NCI-H1417 (cell line): ENCODE data around the gene MPEG1.

ENCODE experiments used
- DNase-seq, 3 experiments: peaks; one replicate each; lab custom pipeline; 2025; lab: John Stamatoyannopoulos, UW

MPEG1 gene

DNA sequence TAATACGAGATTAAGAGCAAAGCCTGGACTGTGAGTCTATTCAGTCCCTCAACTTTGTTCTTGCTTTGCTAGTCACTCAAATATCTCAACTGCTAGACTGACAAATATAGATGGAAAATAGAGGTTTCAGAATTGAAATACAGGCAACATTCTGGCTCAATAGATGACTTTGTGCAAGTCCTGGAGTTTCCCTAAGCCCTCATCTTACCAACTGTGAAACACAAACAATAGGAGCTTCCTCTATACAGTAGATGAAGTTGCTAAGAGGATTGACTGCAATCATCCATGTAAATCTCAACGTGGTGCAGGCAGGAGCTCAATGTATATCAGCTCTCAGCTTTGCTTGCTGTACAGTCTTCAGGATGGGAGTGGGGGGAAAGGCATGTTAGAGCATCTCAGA, 6.2 kb upstream of the MPEG1 start:
- DNase-seq: no peak

DNA sequence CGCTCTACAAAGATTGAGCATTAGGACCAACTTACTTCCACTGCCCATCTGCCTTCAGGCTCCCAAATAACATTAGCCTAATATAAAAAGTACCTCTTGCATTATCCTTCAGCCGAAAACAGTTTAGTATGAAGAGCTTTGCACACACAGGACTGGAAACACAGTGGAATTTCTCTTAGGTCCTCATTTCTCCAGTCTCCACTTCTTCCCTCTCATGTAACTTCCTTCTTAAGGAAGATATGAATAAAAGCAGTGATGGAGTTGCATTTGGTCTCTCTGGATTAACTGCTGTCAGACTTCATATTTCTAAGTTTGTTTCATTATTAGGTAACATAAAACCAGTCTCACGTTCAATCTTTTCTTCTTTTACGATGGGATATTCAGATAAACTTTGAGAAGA, 5.6 kb upstream of the MPEG1 start:
- DNase-seq: no peak

DNA sequence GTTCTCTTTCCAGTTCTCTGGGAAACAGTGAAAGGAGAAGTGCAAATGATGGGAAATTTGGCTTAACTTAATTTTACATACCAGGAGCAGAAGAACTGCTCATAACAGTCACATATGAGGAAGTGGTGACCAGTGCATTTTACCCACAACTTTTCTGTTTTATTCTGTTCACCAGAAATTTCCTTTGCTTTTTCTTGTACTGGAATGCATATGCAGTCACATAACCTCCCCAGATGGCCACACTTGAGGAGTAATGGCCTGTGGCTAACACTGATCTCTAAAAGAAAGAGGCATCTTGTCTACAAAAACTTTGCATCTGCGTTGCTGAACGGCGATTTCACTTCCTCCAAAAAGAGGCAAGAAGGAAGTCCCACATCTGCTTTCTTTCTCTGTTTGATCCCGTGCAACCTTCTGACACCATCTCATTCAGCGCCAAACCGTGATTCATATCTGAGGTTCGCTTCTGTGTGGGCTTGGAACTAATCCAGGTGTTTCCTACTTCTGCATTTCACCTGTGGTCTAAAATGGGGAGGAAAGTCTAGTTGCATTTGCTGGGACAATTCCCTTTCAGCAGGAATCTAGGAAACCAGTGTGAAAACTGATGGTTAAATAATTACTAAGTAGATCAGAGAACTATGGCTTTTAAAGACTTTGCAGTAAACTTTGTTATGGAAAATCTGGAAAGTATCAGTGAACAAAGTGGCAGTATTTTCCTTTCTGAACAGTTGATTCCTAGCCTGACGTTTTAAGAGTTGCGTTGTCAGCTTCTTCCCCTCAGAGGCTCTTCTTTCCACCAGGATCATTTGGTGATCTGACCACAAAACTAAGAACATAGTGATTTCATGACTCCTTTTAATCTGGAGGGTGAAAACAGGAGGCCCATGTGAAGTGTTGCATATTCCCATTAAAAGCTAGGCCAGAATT, 4.2 kb upstream of the MPEG1 start:
- DNase-seq: no peak

DNA sequence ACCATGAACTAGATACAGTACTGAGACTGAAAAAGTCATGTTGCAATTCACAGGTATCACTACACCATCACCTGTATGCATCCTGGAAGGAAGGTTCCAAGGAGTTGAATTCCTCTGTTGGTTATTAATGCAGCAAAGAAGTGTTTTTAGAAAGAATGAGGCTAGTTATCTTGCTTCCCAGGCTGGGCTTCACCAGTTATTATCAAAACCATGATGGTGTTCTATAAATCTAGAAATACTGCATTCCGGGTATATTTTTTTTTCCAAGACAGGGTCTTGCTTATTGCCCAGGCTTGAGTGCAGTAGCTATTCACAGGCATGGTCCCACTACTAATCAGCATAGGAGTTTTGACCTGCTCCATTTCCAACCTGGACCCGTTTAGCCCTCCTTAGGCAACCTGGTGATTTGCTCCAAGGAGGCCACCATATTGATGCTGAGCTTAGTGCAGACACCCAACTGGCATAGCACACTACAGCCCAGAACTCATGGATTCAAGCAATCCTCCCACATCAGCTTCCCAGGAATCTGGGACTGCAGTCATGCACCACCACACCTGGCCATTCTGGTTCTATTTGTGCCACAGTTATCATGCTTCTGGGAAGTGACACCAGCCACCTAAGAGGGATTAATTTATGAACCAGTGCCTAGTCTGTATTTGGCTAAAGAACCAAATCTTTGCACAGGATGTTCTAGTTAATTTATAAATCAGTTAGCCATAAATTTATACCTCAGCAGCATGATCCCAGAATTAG, 1.6 kb upstream of the MPEG1 start:
- DNase-seq: no peak

DNA sequence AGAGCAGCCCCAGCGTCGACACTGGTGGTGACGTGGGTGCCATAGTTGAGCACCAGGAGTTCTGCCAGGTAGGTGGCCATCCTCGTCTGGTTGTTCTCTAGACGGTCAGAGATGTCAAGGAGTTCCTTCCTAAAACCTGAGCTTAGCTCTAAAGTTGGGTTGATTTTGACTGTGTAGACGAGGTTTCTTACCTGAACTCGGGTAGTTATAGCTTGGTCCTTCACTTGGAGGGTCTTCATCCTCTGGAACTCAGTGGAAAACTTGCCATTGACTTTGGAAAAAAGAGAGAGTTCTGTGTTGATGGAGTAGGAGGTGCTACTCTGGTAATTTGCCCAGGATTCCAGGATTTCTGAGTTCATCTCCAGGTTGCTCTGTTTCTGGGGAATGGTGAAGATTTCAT, 505 bp downstream of the MPEG1 start:
- no peak for DNase-seq

DNA sequence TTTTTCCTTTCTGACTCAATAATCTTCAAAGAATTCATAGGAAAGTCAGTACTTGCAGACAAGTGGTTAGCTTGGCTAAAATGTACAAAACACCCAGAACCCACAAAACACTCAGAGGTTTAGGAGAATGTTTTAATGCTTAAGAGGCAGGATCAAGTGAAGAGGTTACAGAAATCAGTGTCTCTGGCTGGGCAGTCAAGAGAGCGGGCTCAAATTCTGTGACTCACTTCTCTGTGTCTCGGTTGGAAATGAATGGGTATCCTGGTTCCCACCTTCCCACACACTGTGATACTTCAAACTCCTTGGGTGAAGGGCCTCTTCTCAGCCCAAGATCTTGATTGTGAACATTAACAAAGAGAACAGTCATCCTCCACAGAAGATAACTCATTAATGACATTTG, 3.8 kb downstream of the MPEG1 start:
- DNase-seq: no peak

DNA sequence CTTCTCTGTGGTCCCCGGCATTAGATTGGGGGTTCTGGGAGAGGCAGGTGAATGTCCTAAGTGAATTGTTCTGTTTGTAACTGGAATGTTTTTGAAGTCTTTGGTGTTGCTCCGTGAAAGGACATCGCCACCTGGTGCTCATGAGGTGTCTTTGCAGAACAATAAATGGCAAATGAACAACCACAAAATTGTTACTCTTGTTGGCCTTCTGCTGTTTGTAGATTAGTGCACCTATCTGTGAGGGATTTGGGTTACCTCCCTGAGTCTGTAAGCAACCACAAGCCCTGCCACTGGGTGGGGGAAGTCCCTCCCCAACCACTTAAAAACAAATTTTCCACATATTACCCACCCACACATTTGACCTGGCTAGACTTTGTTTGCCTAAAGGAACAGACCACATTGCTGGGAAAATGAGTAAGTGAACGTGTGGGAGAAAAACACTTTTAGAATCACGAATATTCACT, 4.7 kb downstream of the MPEG1 start:
- DNase-seq: peak; percentile 19 to 71 (median 33)

DNA sequence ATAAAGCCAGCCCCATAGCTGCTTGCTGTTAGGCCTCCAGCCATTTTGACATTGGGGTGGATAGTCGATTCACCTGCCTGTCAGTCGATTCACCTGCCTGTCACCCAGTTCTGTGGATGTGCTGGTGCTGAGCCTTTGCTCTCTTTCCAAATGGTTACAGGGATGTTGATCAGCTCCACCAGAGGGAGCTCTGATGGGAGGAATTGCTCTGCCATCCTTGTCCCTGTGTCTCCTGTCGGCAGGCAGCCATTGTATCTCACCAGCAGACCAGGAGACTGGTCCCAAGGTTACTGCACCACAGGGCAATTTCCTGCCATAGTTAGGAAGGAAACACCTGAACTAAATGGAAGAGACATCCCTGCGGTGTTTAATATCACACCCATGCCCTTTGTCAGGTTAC, 6.1 kb downstream of the MPEG1 start:
- DNase-seq: peak in 2 of 3 experiments; percentile 35 to 64

DNA sequence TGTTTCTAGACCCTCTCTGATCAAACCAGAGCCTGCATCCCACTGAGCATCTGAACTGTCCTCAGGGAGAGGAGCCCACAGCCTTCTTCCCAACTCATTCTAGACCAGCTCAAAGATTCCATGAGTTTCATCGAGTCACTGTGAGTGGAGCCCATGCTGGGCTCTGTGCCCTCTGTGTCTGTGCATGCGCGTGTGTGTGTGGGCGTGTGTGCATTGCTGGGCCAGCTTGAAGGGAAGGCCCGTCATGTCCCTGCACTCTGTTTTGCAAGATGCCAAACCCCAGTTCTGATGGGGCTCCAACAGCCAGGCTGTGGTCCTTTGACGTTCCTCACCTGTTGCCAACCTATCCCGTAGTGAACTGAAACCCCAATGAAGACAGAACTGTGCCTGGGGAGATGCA, 7.1 kb downstream of the MPEG1 start:
- DNase-seq: no peak

DNA sequence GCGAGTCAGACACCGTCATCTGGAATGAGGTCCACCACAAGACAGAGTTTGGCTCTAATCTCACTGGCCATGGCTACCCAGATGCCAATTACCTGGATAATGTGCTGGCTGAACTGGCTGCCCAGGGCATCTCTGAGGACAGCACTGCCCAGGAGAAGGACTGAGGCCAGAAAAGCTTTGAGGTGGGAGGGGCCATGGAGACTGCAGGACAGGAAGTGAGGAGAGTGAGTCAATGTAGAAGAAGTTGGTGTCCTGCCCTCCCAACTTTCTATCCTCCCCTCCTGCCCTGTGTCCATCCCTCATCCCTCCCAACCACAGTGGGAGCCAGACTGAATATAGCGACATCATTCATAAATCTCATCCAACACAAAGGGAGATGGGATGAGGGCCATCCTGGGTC, 8.0 kb downstream of the MPEG1 start:
- DNase-seq: no peak

DNA sequence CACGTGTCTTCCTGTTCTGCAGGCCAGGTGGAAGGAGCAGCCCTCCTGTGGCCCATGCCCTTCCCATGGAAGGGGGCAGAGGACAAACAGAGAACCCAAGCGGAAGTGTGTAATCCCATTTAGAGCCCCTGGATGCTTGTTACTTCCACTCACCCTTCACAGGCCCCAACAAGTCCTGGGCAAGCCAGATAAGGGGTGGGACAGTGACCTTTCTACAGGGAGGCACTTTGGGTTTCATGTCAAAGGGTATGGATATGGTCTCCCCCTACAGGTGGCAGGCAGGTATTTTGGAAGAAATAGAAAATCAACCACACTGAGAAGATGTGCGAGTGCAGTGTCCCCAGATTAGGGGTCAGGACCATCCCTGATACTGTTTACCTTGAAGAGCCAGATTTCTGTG, 11.4 kb downstream of the MPEG1 start:
- no peak for DNase-seq

DNA sequence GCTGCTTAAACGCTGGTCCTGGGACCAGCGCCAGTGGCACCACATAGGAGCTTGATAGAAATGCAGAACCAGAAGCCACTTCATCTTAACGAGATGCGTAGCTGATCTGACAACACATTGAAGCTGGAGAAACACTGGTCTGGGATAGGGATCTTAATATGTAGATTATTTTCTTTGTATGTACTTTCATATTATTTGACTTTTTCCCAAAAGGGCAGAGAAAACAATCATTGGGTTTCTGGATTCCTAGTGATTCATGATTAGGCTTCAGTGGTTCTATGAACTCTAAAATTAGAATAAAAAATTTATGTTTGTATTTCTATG, 12.3 kb downstream of the MPEG1 start:
- peak in 1 of 3 experiments; percentile 6 for DNase-seq

DNA sequence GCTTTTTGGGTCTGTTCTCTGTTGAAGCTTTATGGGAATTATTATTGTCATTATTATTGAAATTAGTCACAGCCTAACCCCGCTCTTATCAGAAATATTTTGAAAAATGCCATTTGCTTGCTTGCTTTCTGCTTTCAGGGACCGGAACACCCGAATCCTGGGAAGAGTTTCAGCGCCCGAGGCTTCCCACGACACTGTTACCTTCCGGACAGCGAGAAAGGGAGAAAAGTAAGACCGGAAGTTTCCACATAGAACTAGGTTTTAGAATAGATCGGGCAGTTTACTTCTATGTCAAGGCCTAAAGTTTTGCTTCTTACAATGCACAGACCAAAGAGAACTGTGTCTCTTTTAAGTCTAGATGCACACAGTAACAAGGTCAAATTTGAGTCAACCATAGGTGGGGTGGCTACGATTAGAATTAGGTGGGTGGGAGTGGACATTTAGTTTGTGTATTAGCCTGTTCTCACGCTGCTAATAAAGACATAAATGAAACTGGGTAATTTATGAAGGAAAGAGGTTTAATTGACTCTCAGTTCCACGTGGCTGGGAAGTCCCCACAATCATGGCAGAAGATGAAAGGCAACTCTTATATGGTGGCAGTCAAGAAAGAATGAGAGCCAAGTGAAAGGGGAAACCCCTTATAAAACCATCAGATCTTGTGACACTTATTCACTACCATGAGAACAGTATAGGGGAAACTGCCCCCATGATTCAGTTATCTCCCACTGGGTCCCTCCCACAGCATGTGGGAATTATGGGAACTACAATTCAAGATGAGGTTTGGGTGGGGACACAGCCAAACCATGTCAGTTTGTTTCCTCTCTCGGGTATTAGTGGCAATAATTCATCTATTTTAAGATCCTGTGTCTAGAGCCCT, 12.9 kb downstream of the MPEG1 start:
- no peak for DNase-seq

DNA sequence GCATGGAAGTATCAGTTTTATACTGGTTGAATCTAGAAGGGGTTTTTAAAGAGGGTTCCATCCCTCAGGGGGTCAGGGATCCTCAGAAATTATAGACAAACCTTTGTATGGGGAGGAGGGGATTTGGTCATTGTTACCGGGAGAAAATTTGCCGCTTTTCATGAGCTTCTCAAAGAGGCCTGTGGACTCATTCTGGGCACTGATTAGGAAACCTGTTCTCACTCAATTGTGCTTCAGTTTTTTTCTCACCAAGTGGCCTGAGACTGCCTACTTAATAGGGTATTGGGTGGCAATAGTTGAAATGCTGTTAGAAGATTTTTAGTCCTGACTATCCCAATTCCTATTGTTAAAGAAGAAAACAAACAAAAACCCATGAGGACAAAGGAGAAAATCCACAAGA, 14.0 kb downstream of the MPEG1 start:
- DNase-seq: no peak

DNA sequence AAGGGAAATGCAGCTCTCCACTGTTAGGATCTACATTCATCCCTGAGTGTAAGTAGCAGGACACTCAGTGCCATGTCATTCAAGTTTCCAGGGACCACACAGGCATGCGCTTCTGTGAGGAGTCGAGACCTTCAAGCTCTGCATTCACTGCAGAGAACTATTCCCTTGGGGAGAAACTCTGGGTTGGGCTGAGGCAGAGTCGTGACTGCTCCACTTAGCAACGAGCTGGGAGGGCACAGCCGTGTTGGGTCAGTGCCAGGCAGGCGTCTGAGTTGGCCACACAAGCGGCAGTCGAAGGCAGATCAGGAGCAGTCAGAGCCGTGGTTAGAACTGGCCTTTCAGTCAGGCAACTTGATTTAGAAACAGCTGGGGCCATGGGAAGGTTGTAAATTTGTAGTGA, 14.7 kb downstream of the MPEG1 start:
- peak in 2 of 3 experiments; percentile 7 to 44 for DNase-seq

DNA sequence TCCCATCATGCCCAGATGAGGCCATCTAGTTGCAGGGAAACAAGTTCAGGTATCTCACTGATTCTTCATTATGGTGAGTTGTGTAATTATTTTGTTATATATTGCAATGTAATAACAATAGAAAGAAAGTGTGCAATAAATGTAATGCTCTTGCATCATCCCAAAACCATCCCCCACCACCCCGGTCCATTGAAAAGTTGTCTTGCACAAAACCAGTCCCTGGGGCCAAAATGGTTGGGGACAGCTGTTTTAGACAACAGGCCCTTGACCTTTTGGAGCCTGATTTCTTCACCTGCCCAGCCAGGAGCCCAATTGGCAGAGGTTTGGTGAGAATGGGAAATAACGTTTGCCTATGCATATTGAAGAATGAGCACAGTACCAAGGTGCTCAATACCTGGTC, 15.9 kb downstream of the MPEG1 start:
- DNase-seq: no peak

DNA sequence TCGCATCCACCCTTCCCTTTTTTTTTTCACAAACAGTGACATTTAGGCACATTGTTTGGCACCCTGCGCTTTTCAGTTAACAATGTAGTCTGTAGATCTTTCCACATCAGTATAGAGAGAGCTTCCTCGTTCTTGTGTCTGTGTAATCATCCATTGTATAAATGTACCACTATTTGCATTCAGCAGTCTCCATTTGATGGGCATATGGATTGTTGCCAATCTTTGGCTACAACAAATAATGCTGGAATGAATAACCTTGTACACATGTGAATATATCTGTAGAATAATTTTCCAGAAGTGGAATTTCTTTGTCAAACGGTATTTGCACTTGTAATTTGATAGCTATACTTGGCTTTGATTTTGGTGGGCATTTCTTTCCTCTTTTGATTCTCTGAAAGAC, 17.1 kb downstream of the MPEG1 start:
- no peak for DNase-seq

DNA sequence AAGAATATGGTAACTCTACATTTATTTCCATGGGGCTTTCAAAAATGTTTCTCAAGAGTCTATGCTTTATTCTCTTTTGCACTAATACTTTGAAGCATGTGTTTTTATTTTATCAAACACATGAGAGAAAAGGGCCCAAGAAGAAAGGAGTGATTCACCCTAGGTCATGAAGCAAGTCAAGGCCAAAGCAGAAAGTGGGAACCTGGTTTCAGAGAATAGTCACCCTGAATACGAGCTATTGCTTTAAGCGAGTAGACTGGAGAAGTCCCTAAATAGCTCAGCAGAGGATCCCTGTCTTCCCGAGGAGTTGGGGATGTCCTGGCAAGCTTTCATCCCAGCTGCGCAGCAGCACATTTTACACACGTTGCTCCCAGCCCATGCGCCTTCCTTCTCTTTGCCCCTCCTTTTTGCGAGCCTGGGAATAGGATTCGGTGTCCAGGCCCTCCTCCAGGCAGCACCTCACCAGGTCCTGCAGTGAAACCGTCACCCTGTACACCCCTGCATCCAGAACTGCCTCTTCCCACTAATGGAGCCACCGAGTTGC, 19.1 kb downstream of the MPEG1 start:
- DNase-seq: no peak

DNA sequence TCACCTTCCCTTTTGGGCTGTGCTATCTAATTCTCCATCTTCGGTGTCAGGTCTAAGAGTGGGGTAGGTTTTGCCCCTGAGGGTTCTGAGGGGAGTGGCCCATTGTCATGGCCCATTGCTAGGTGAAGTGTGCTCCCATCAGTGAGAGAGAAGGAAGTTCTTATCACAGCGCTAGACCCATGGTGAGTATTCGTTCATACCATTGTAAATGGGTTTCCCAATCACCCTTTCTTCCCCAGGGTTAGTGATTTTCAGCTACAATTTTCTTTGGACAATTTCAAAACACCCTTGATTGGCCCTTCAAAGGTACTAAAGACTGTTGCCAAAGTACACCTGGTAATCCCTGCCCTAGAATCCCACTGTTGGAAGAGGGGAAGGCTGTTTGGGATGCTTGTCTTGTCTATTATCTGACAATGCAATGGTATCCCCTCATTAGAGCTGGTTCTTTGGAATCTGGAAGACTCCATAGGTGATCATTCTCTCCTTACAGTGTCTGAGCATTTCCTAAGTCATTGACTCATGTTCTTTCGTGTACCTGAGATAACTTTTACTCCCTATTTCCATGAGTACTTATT, 20.2 kb downstream of the MPEG1 start:
- DNase-seq: no peak

DNA sequence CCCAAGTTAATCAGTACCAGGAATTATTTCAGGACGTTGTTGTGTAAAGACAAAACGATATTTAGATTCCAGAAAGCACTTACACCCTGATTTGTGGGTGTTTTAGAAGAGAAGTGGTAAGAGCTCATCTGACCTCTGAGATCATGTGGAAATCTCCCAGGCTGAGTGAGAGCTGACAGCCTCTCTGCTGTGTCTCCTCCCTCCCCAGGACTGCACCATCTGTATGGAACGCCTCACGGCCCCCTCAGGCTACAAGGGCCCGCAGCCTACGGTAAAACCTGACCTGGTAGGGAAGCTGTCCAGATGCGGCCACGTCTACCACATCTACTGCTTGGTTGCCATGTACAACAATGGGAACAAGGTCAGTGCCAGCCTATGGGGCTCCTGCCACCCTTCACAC, 20.8 kb downstream of the MPEG1 start:
- no peak for DNase-seq

DNA sequence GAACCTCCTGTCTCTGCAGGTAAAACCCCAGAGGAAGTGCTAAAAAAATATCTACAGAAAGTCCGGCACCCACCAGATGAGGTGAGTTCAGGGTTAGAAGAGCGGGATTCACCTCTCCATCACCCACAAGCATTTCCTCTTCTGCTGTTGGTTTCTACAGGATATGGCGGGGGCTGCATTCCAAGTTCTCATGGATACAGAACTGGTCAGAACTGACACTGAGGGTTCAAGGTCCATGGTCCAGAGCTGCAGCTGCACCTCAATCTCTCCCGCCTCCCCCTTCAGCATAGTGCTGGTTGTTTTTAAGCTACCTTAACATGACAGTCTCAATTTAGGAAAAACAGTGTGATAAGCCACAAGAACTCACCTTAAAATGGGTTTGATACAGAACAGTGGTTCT, 21.6 kb downstream of the MPEG1 start:
- no peak for DNase-seq

DNA sequence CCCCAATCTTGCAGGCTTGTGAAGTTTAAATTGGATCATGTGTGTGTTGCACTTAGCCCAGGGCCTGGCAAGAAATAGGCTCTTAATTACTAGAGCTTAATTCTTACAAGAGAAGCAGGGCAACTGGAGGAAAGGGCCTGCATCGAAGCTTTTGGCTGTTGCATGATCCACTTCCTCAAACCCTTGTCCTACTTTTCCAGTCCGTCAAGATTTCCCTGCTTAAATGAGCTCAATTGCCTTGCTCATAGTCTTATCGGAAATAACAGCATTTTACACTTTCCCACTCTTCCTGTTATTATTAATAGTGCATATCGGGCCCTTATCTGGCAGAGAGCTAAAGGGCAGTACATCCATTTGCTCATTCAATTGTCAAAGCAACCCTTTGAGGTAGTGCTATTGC, 22.7 kb downstream of the MPEG1 start:
- no peak for DNase-seq
